Femur (tissue), 1 donor: ENCODE data around the gene SNRNP200.
A peak's percentile ranks its signal among the peaks of the same experiment; 100 is the strongest.

ENCODE experiments used
- DNase-seq: peaks from one replicate; pipeline ENCODE4 v3.0.0-alpha.2; 2017

Gene SNRNP200

GRCh38 chr2:96305091-96305978 is at the start of gene SNRNP200:
SNRNP200 (minus strand) TSS chr2:96305546; CDS start chr2:96305437, 109 bp downstream.
- DNase-seq: peak; percentile 92

DNA sequence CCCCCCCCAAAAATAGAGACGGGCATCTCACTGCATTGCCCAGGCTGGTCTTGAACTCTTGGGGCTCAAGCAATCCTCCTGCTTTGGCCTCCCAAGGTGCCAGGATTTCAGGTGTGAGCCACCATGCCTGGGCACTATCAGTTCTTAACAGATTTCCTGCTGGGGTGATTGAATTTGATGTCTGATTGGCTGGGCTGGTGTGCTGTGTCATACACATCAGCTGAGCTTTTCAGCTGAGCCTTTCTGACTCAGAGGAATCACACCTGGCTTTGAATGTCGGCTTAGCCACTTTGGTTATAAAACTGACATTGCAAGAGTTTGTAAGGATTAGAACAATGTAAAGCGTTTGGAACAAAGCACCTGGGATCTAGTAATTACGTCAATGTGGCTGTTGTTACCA is 49.1 kb upstream of the SNRNP200 start:
- no peak for DNase-seq

DNA sequence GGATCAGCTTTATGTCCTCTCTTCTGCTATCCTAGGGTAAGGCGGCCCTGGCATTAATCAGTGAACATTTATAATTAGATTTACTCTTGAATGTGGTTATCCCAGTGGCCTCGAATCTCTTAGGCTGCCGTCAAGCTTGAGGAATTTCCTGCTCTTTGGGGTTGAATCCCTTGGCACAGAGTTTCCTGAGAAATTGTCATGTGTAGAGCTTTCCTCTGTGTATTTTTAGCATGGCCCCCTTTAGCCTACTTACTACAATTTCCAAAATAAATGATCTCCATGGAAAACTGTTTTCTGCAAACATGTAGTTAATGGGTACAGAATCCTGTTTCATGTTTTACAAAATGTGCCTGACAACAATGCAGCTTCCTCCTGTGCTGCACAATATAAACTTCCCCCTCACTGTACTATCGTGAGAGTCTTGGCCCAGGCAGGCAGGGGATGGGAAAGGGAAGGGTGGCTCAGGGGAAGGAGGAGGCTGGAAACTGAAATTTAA is 48.3 kb upstream of the SNRNP200 start:
- DNase-seq: peak; percentile 39

DNA sequence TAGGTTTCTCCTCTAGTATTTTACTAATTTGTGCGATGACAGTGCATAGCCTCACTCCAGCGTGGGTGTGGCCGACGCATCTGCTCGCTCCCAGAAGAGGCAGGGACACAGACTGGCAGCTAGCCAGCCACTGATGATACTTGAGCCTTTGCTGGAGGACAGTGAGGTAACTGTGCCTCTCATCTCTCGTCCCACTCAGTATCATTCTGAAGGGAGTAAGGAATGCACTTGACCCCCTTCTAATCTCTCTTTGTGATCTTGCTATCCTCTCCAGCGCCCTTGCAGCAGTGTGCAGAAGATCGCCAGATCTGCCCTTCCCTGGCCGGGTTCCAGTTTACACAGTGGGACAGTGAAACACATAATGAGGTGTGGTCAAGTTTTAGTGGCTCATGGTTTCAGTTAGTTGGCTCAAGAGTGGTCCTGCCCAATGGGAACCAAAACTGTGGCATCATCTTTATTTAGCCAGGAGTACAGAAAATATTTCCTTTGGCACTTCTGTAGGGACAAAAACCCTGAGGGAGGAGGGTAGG is 47.8 kb upstream of the SNRNP200 start:
- peak; percentile 82 for DNase-seq

- no peak for DNase-seq
Observed at GRCh38 chr2:96347395-96347794, 42.0 kb upstream of the SNRNP200 start.

DNA sequence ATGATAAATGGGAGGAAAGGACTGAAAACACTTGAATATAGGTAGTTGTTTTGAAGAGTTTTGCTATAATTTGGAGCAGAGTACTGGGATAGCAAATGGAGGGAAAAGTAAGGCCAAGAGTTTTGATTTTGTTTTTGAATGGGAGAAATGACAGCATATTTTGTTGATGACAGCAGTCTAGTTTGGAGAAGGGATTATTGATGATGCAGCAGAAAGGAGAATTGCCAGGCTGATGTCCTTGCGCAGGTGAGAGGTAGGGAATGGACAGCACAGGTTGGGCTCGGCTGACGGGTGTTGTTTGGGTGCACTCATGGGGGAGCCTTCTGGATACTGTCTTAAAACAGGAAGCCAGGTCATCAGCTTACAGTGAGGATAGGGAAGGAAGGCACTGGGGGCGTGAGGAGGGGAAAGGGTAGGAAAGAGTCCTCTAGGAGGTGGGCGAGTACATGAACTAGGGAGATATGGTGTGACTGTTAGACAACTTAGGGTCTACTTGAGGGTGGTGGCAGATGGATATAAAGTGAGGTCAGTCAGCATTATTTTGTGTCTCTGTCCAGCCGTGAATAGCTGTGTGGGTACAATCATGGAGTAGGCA is 40.6 kb upstream of the SNRNP200 start:
- no peak for DNase-seq

- DNase-seq: no peak
Observed at GRCh38 chr2:96345438-96345837, 40.1 kb upstream of the SNRNP200 start.

DNA sequence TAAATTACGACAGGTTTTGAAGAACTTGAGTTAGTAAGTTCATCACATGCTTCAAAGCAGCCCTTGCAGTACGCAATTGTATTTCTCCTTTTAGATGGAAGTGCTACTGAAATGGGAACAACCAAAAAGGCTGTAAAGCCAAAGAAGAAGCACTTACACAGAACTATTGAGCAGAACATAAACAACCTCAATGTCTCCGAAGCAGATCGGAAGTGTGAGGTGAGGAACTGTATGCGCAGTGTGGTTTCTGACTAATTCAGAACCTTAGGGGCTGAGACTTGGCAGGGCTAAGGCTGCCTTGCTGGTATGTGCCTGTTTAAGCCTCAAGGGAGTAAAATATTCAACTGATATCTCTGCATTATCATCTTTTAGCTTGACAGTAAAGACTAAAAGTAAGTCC is 38.7 kb upstream of the SNRNP200 start:
- no peak for DNase-seq

- DNase-seq: no peak
Observed at GRCh38 chr2:96342085-96342484, 36.7 kb upstream of the SNRNP200 start.

DNA sequence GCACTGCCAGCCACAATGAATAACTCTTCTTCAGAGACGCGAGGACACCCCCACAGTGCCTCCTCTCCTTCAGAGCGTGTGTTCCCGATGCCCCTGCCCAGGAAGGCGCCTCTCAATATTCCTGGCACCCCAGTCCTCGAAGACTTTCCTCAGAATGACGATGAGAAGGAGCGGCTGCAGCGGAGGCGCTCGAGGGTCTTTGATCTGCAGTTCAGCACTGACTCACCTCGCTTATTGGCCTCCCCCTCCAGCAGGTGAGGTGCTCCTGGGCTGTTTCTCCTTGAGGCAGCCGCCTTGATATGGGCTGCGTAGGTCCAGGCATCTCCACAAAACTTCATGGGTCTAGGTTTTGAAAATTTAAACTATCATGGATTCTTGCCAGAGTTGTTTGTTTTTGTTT is 36.3 kb upstream of the SNRNP200 start:
- no peak for DNase-seq

- no peak for DNase-seq
Observed at GRCh38 chr2:96340493-96341414, 35.4 kb upstream of the SNRNP200 start.

- DNase-seq: no peak
Observed at GRCh38 chr2:96336873-96337272, 31.5 kb upstream of the SNRNP200 start.

GRCh38 chr2:96336104-96336775 is 30.9 kb upstream of the SNRNP200 start:
- no peak for DNase-seq

- no peak for DNase-seq
Observed at GRCh38 chr2:96333708-96334107, 28.4 kb upstream of the SNRNP200 start.

GRCh38 chr2:96330407-96330806 is 25.1 kb upstream of the SNRNP200 start:
- DNase-seq: no peak

DNA sequence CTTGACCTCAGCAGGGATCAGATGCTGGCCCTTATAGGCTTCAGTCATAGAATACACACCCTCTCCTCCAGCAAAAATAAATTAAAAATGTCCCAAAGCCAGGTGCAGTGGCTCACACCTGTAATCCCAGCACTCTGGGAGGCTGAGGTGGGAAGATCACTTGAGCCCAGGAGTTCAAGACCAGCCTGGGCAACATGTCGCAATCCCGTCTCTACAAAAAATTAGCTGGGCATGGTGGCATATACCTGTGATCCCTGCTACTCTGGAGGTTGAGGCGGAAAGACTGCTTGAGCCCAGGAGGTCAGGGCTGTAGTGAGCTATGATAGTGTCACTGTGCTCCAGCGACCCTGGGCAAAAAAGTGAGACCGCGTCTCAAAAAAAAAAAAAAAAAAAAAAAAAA is 24.5 kb upstream of the SNRNP200 start:
- DNase-seq: no peak

GRCh38 chr2:96329456-96329855 is 24.1 kb upstream of the SNRNP200 start:
- DNase-seq: no peak

DNA sequence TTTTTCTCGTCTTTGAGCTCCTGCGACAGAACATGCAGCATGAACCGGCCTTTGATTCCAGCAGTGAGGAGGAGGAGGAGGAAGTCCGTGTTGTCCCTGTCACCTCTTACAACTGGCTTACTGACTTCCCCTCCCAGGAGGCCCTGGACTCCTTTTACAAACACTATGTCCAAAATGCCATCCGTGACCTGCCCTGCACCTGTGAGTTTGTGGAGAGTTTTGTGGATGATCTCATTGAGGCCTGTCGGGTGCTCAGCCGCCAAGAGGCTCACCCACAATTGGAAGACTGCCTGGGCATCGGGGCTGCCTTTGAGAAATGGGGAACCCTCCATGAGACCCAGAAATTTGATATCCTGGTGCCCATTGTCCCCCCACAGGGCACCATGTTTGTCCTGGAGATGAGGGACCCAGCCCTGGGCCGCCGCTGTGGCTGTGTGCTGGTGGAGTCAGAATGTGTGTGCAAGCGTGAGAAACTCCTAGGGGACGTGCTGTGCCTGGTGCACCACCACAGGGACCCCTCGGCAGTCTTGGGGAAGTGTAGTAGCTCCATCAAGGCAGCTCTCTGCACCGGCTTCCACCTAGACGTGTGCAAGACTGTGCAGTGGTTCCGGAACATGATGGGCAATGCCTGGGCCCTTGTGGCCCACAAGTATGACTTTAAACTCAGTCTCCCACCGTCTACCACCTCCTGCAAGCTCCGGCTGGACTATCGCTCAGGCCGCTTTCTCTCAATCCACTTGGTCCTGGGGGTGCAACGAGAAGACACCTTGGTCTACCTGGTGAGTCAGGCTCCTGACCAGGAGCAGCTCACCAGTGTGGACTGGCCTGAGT is 21.9 kb upstream of the SNRNP200 start:
- DNase-seq: no peak

DNA sequence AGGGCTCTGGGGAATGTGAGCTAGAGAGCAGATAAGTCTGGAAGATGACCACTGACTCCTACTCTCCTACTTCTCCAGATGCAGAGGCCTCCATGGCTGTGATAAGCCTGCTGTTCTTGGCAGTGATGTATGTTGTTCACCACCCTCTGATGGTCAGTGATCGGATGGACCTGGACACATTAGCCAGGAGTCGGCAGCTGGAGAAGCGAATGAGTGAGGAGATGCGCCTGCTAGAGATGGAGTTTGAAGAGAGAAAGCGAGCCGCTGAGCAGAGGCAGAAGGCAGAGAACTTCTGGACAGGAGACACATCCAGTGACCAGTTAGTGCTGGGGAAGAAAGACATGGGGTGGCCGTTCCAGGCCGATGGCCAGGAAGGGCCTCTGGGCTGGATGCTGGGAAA is 21.2 kb upstream of the SNRNP200 start:
- no peak for DNase-seq

DNA sequence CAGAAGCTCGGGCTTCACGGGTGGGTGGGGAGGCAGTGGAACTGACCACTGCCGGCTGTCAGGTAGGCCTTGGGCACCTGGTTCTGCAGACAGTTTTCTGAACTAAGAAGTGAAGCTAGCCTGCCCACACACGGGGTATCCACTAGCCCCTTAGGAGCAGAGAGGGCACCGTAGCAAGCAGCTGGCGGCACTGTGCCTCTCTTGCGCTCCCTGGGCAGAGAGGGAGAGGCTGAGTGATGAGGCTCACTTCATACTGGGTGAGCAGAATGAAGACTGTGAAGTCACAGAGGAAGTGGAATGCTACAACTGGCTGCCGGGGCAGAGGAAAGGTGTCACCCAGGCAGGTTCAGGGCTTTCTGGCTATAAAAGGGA is 20.5 kb upstream of the SNRNP200 start:
- DNase-seq: no peak
